NCI-H146 treated with DMSO at 0.1 percent for 48 hours (cell line): ENCODE results near the gene PREB.

ENCODE experiments used
- DNase-seq: peaks from one replicate; lab custom pipeline; 2025; ENCODE audit not compliant: unreplicated experiment; lab: John Stamatoyannopoulos, UW

The PREB gene

GRCh38 chr2:27096748-27097297 is 37.6 kb downstream of the PREB start:
- no peak for DNase-seq

- no peak for DNase-seq
Measured at GRCh38 chr2:27095745-27096651, 38.4 kb downstream of the PREB start.

- DNase-seq, result no peak
Measured at GRCh38 chr2:27095427-27095744, 39.0 kb downstream of the PREB start.

- no peak for DNase-seq
Measured at GRCh38 chr2:27094353-27094984, 40.0 kb downstream of the PREB start.

GRCh38 chr2:27093430-27094352 is 40.7 kb downstream of the PREB start:
- no peak for DNase-seq

GRCh38 chr2:27092696-27093429 is 41.6 kb downstream of the PREB start:
- DNase-seq, result no peak

GRCh38 chr2:27091746-27092695 is 42.4 kb downstream of the PREB start:
- no peak for DNase-seq

GRCh38 chr2:27089111-27089954 is 45.1 kb downstream of the PREB start:
- DNase-seq, result no peak

GRCh38 chr2:27088634-27089033 is 45.8 kb downstream of the PREB start:
- no peak for DNase-seq

GRCh38 chr2:27087823-27088410 is 46.5 kb downstream of the PREB start:
- no peak for DNase-seq

- DNase-seq, result peak; percentile 49
Measured at GRCh38 chr2:27086724-27087593, 47.5 kb downstream of the PREB start, which contains the start of gene KHK. TSS of gene KHK (plus strand) at chr2:27086772. CDS start at chr2:27087260, 488 bp downstream.

- DNase-seq, result peak; percentile 81
Measured at GRCh38 chr2:27086090-27086723, 48.2 kb downstream of the PREB start.

GRCh38 chr2:27085673-27086089 is 48.8 kb downstream of the PREB start:
- DNase-seq, result no peak

GRCh38 chr2:27085062-27085672 is 49.3 kb downstream of the PREB start:
- DNase-seq, result no peak

- no peak for DNase-seq
Measured at GRCh38 chr2:27084297-27085061, 50.0 kb downstream of the PREB start.
